Measurements from ENCODE around the gene SLC4A5.

Gene SLC4A5

GRCh38 chr2:74307720-74308119 is 35.5 kb downstream of the SLC4A5 start:
- TF ChIP-seq EZH2phosphoT487 (IDR thresholded peaks at IDR 0.05; ENCODE audit: borderline replicate concordance, low read length), result no peak
- TF ChIP-seq, protein P1, sequence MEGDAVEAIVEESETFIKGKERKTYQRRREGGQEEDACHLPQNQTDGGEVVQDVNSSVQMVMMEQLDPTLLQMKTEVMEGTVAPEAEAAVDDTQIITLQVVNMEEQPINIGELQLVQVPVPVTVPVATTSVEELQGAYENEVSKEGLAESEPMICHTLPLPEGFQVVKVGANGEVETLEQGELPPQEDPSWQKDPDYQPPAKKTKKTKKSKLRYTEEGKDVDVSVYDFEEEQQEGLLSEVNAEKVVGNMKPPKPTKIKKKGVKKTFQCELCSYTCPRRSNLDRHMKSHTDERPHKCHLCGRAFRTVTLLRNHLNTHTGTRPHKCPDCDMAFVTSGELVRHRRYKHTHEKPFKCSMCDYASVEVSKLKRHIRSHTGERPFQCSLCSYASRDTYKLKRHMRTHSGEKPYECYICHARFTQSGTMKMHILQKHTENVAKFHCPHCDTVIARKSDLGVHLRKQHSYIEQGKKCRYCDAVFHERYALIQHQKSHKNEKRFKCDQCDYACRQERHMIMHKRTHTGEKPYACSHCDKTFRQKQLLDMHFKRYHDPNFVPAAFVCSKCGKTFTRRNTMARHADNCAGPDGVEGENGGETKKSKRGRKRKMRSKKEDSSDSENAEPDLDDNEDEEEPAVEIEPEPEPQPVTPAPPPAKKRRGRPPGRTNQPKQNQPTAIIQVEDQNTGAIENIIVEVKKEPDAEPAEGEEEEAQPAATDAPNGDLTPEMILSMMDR (IDR thresholded peaks at IDR 0.05; ENCODE audit: low read depth, low read length, poor library complexity, severe bottlenecking), result no peak
- peaks cover 8% of the 10 kb centered on the region for H3K27me3 ChIP-seq (ENCODE audit: control insufficient read depth, low read length)

GRCh38 chr2:74304332-74305148 is 38.7 kb downstream of the SLC4A5 start:
- H3K36me3 ChIP-seq (ENCODE audit: control insufficient read depth, low read length), result no peaks in the 10 kb centered on the region
- no peak for TF ChIP-seq EZH2phosphoT487 (IDR thresholded peaks at IDR 0.05; ENCODE audit: borderline replicate concordance, low read length)
- TF ChIP-seq, protein P1 (IDR thresholded peaks at IDR 0.05; ENCODE audit: low read depth, low read length, poor library complexity, severe bottlenecking), result no peak
- H3K4me2 ChIP-seq (ENCODE audit: low read length), result no peak overlapping the region

More at GRCh38 chr2:74307720-74308119, 35.5 kb downstream of the SLC4A5 start:
- H3K4me3 ChIP-seq (ENCODE audit: low read length), result no peak overlapping the region
- no peaks in the 10 kb centered on the region for H3F3A ChIP-seq (ENCODE audit: control insufficient read depth, insufficient read depth)
- H3K36me3 ChIP-seq (ENCODE audit: control insufficient read depth, low read length), result no peaks in the 10 kb centered on the region
- no peaks in the 10 kb centered on the region for H3K4me1 ChIP-seq (ENCODE audit: control insufficient read depth, low read length)
- no peaks in the 10 kb centered on the region for H4K20me1 ChIP-seq (ENCODE audit: control insufficient read depth, insufficient read depth, low read depth, low read length)
- H3K79me2 ChIP-seq (ENCODE audit: control insufficient read depth, low read length), result no peaks in the 10 kb centered on the region
- H3K27ac ChIP-seq (ENCODE audit: low read depth, low read length), result no peak overlapping the region
- H3K4me2 ChIP-seq (ENCODE audit: low read length), result no peak overlapping the region
- H3K9me3 ChIP-seq (ENCODE audit: control insufficient read depth, insufficient read depth, low read length), result no peaks in the 10 kb centered on the region
- no peaks in the 10 kb centered on the region for H3K9me2 ChIP-seq (replicated peaks; ENCODE audit: control insufficient read depth, low read length)

GRCh38 chr2:74302865-74303264 is 40.4 kb downstream of the SLC4A5 start:
- H3K4me3 ChIP-seq (ENCODE audit: low read length), result no peak overlapping the region
- H3K9me2 ChIP-seq (replicated peaks; ENCODE audit: control insufficient read depth, low read length), result no peaks in the 10 kb centered on the region
- TF ChIP-seq EZH2phosphoT487 (IDR thresholded peaks at IDR 0.05; ENCODE audit: borderline replicate concordance, low read length), result no peak
- TF ChIP-seq, protein P1 (IDR thresholded peaks at IDR 0.05; ENCODE audit: low read depth, low read length, poor library complexity, severe bottlenecking), result no peak

More at GRCh38 chr2:74304332-74305148, 38.7 kb downstream of the SLC4A5 start:
- Histone ChIP-seq H4K20me1 (ENCODE audit: control insufficient read depth, insufficient read depth, low read depth, low read length) (no peaks in the 10 kb centered on the region), H3K27me3 (ENCODE audit: control insufficient read depth, low read length) (peaks cover 5% of the 10 kb centered on the region), H3K79me2 (ENCODE audit: control insufficient read depth, low read length) (no peaks in the 10 kb centered on the region), H3K4me3 (ENCODE audit: low read length) (no peak overlapping the region), H3K9me3 (ENCODE audit: control insufficient read depth, insufficient read depth, low read length) (no peaks in the 10 kb centered on the region), H3K9me2 (replicated peaks; ENCODE audit: control insufficient read depth, low read length) (no peaks in the 10 kb centered on the region), H3K4me1 (ENCODE audit: control insufficient read depth, low read length) (no peaks in the 10 kb centered on the region), H3F3A (ENCODE audit: control insufficient read depth, insufficient read depth) (no peaks in the 10 kb centered on the region), H3K27ac (ENCODE audit: low read depth, low read length) (no peak overlapping the region)

More at GRCh38 chr2:74302865-74303264, 40.4 kb downstream of the SLC4A5 start:
- H3K36me3 ChIP-seq (ENCODE audit: control insufficient read depth, low read length), result no peaks in the 10 kb centered on the region
- H3K27ac ChIP-seq (ENCODE audit: low read depth, low read length), result no peak overlapping the region
- peaks cover under 1% of the 10 kb centered on the region; the same call in 1 of the 2 replicates for H3K4me1 ChIP-seq (ENCODE audit: control insufficient read depth, low read length)
- no peaks in the 10 kb centered on the region for H3K79me2 ChIP-seq (ENCODE audit: control insufficient read depth, low read length)
- H3K27me3 ChIP-seq (ENCODE audit: control insufficient read depth, low read length), result no peaks in the 10 kb centered on the region; the same call in 1 of the 2 replicates
- no peaks in the 10 kb centered on the region for H3F3A ChIP-seq (ENCODE audit: control insufficient read depth, insufficient read depth)
- no peaks in the 10 kb centered on the region for H4K20me1 ChIP-seq (ENCODE audit: control insufficient read depth, insufficient read depth, low read depth, low read length)
- no peak overlapping the region for H3K4me2 ChIP-seq (ENCODE audit: low read length)
- peaks cover 6% of the 10 kb centered on the region; the same call in 1 of the 2 replicates for H3K9me3 ChIP-seq (ENCODE audit: control insufficient read depth, insufficient read depth, low read length)

Measured in DOHH2 (cell line).